Mesendoderm (in vitro differentiated cells): Measurements from ENCODE around the gene PODXL.

Source experiments
- DNase-seq: peaks from one replicate; pipeline ENCODE4 v3.0.0; 2013
- H2AK5ac ChIP-seq: 2 replicates; pipeline ENCODE4 v1.6.1; 2013; ENCODE audit warnings: low read length, inconsistent platforms
- H2BK120ac ChIP-seq: 2 replicates; pipeline ENCODE4 v1.6.1; 2013; ENCODE audit warnings: low read depth, mild to moderate bottlenecking, low read length, moderate library complexity, mixed read lengths
- H2BK15ac ChIP-seq: replicated peaks from 2 replicates; pipeline ENCODE4 v1.6.1; 2013; ENCODE audit warnings: low read depth, mild to moderate bottlenecking, moderate library complexity
- H2BK5ac ChIP-seq: 2 replicates; pipeline ENCODE4 v1.6.1; 2013; ENCODE audit warnings: low read length, inconsistent platforms
- H3K18ac ChIP-seq: 2 replicates; pipeline ENCODE4 v1.6.1; 2013; ENCODE audit warnings: mild to moderate bottlenecking, low read length, mixed read lengths
- H3K23ac ChIP-seq: one replicate; pipeline ENCODE4 v1.6.1; 2013; ENCODE audit warnings: low read length
- H3K27ac ChIP-seq: 2 replicates; pipeline ENCODE4 v1.5.1; 2013; ENCODE audit warnings: low read depth, mild to moderate bottlenecking, inconsistent platforms, low read length, moderate library complexity
- H3K27me3 ChIP-seq: 2 replicates; pipeline ENCODE4 v1.6.1; 2013; ENCODE audit warnings: low read length, control low read depth, mild to moderate bottlenecking, inconsistent platforms; ENCODE audit not compliant: insufficient read depth, poor library complexity
- H3K36me3 ChIP-seq: 2 replicates; pipeline ENCODE4 v1.6.1; 2013; ENCODE audit warnings: low read length, inconsistent platforms; ENCODE audit not compliant: control insufficient read depth, insufficient read depth
- H3K4ac ChIP-seq: one replicate; pipeline ENCODE4 v1.6.1; 2013; ENCODE audit warnings: low read depth, mild to moderate bottlenecking, low read length, moderate library complexity
- H3K4me1 ChIP-seq: 2 replicates; pipeline ENCODE4 v1.6.1; 2013; ENCODE audit warnings: low read depth, low read length, inconsistent platforms; ENCODE audit not compliant: control insufficient read depth
- H3K4me2 ChIP-seq: 2 replicates; pipeline ENCODE4 v1.6.1; 2013; ENCODE audit warnings: low read length
- H3K4me3 ChIP-seq: 2 replicates; pipeline ENCODE4 v1.5.1; 2013; ENCODE audit warnings: mild to moderate bottlenecking, low read length
- H3K56ac ChIP-seq: one replicate; pipeline ENCODE4 v1.6.1; 2013; ENCODE audit warnings: low read length
- H3K79me1 ChIP-seq: 2 replicates; pipeline ENCODE4 v1.6.1; 2013; ENCODE audit warnings: low read length, inconsistent platforms
- H3K79me2 ChIP-seq: 2 replicates; pipeline ENCODE4 v1.6.1; 2013; ENCODE audit warnings: mild to moderate bottlenecking, low read length; ENCODE audit not compliant: control insufficient read depth, insufficient read depth
- H3K9ac ChIP-seq: 2 replicates; pipeline ENCODE4 v1.6.1; 2013; ENCODE audit warnings: low read length, inconsistent platforms
- H4K5ac ChIP-seq: one replicate; pipeline ENCODE4 v1.6.1; 2013; ENCODE audit warnings: low read length
- H4K8ac ChIP-seq: one replicate; pipeline ENCODE4 v1.6.1; 2013; ENCODE audit warnings: low read depth, mild to moderate bottlenecking, control low read depth, low read length, moderate library complexity
- WGBS: extraction: QIAGEN DNeasy Blood & Tissue Kit; methylation state at CpG from one replicate; pipeline ENCODE4 v1.1.7; 2013; ENCODE audit warnings: low lambda C conversion rate, missing lambda C conversion rate; ENCODE audit not compliant: insufficient coverage; ENCODE audit errors: extremely low coverage; 5-methylcytosine and 5-hydroxymethylcytosine counted together

Gene PODXL

DNA sequence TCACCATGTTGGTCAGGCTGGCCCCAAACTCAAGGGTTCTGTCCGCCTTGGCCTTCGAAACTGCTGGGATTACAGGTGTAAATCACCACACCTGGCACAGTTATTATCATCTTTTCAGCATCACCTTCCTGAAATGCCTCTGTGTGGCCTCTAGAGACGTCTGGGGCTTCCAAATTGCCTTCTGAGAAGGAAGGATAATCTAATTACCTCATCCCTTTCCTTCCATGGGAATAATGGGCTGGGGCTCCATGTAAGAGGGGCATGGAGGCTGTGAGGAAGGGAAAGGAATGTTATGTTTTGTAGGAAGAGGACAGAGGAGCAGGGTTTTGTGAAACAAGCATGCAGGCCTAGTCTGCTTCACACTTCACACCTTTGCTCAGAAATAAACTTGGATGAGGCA is 22.2 kb upstream of the PODXL start:
- Histone ChIP-seq H3K27ac (no peak overlapping the region), H3K4me3 (no peak overlapping the region), H3K4me2 (no peak overlapping the region), H3K9ac (no peak overlapping the region), H3K27me3 (no peaks in the 10 kb centered on the region), H2AK5ac (no peak overlapping the region), H3K23ac (no peak overlapping the region), H4K5ac (no peak overlapping the region), H2BK5ac (no peak overlapping the region), H3K4ac (no peak overlapping the region), H4K8ac (no peak overlapping the region), H3K36me3 (no peaks in the 10 kb centered on the region), H3K79me1 (no peaks in the 10 kb centered on the region), H3K18ac (no peak overlapping the region), H3K4me1 (no peaks in the 10 kb centered on the region), H2BK120ac (no peak overlapping the region), H2BK15ac (no peak overlapping the region), H3K79me2 (no peaks in the 10 kb centered on the region), H3K56ac (no peak overlapping the region)
- DNase-seq, result peak; percentile 66
- WGBS, result no CpG with 5 or more reads among the region's 3 CpGs

DNA sequence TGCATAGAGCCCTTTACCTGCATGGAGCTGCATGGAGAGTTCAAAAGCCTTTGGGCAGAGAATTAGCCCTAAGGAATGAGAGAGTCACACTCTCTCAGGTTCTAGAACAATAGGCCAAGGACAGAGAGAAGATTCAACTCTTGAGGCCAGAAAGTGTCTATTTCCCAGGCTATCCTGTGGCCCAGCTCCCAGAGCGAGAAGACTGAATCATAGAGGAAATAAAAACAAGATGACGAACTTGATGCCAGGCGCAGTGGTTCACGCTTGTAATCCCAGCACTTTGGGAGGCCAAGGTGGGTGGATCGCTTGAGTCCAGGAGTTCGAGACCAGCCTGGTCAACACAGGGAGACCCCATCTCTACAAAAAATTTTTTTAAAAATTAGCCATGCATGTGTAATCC is 18.3 kb upstream of the PODXL start:
- Histone ChIP-seq H3K36me3 (no peaks in the 10 kb centered on the region), H2BK120ac (no peak overlapping the region)
- DNase-seq, result no peak

DNA sequence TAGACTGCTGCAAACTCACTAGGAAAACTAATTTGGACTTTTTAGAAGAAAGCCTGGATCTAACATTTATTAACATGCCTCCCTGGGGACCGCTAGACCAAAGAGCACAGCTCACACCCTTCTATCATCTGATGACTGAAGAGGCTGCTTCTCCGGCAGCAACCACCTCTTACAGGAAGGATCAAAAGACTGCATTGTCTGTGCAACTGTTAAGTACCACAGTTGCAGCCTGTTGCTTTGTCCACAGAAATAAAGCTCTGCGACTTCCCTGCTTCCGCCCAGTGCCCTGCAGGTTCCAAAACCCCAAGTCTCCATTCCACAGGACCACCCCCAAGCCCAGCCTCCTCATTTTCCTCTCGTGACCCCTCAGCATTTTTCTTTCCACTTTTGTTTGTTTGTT is 14.0 kb upstream of the PODXL start:
- no CpG with 5 or more reads among the region's 5 CpGs for WGBS
- Histone ChIP-seq H3K4me2 (no peak overlapping the region), H3K4ac (no peak overlapping the region), H3K18ac (no peak overlapping the region), H2BK120ac (no peak overlapping the region), H3K79me1 (no peaks in the 10 kb centered on the region), H3K9ac (no peak overlapping the region), H2BK5ac (no peak overlapping the region), H3K4me1 (no peaks in the 10 kb centered on the region), H4K8ac (no peak overlapping the region), H3K79me2 (no peaks in the 10 kb centered on the region), H3K4me3 (no peak overlapping the region), H3K27ac (no peak overlapping the region), H4K5ac (no peak overlapping the region), H3K56ac (no peak overlapping the region), H3K36me3 (no peaks in the 10 kb centered on the region), H2AK5ac (no peak overlapping the region), H2BK15ac (no peak overlapping the region), H3K23ac (no peak overlapping the region), H3K27me3 (no peaks in the 10 kb centered on the region)
- DNase-seq, result no peak

More for the DNA sequence above, 18.3 kb upstream of the PODXL start:
- Histone ChIP-seq H3K4me2 (no peak overlapping the region), H4K8ac (no peak overlapping the region), H3K56ac (no peak overlapping the region), H3K4me1 (no peaks in the 10 kb centered on the region), H3K4ac (no peak overlapping the region), H4K5ac (no peak overlapping the region), H3K79me2 (no peaks in the 10 kb centered on the region), H2AK5ac (no peak overlapping the region), H2BK5ac (no peak overlapping the region), H3K23ac (no peak overlapping the region), H3K27ac (no peak overlapping the region), H2BK15ac (no peak overlapping the region), H3K27me3 (no peaks in the 10 kb centered on the region), H3K9ac (no peak overlapping the region), H3K4me3 (no peak overlapping the region), H3K79me1 (no peaks in the 10 kb centered on the region), H3K18ac (peak overlapping the region; percentile 6)
- no CpG with 5 or more reads among the region's 6 CpGs for WGBS

DNA sequence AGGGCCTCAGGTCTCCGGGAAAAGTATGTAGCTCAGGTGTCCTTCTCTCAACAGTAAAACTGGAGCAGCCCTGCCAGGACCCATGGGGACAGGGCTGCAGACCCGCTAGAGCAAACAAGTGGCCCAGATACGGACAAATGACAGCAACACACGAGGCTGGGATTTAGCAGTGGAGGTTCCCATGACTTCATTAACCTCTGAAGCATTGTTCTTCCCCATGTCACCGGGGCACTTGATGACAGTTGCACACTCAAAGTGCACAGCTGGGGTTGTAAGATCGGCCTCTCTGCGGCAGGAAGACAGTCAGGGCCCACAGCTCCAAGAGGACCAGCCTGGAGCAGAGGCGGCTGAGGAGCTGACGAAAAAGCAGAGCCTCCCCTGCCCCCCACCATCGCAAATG is 12.5 kb upstream of the PODXL start:
- H3K56ac ChIP-seq, result peak overlapping the region; percentile 25

DNA sequence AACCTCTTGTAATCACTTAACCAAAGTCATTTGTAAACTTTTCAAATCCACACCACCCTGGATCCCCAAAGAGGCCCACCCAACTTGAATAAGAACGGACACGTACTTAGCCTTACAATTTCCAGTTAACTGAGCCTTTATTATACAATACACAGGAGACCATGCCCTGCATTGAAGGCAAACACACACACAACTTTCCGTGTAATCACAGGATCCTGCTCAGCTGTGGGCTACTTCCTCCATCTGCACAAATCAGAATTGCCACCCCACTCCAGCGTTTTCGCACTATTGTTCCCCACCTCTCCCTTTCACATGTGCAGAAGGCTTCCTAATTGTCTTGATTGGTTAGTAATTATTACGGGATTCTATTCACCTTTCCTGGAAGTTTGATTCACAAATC is 12.1 kb upstream of the PODXL start:
- no peak overlapping the region for H3K23ac ChIP-seq
- H4K5ac ChIP-seq, result no peak overlapping the region
- H3K36me3 ChIP-seq, result no peaks in the 10 kb centered on the region
- H3K27ac ChIP-seq, result no peak overlapping the region
- H2AK5ac ChIP-seq, result no peak overlapping the region
- no peak overlapping the region for H3K9ac ChIP-seq
- H3K4ac ChIP-seq, result no peak overlapping the region
- H3K4me1 ChIP-seq, result no peaks in the 10 kb centered on the region
- no peak overlapping the region for H3K4me2 ChIP-seq
- no CpG with 5 or more reads among the region's 6 CpGs for WGBS
- no peak overlapping the region for H2BK5ac ChIP-seq
- no peak overlapping the region for H3K18ac ChIP-seq
- H3K4me3 ChIP-seq, result no peak overlapping the region
- H2BK120ac ChIP-seq, result no peak overlapping the region
- H3K79me2 ChIP-seq, result no peaks in the 10 kb centered on the region
- H4K8ac ChIP-seq, result no peak overlapping the region
- H3K79me1 ChIP-seq, result no peaks in the 10 kb centered on the region
- peak overlapping the region; percentile 30 for H3K56ac ChIP-seq
- no peak overlapping the region for H2BK15ac ChIP-seq
- DNase-seq, result no peak
- no peaks in the 10 kb centered on the region for H3K27me3 ChIP-seq

More for the DNA sequence above, 12.5 kb upstream of the PODXL start:
- H3K27ac ChIP-seq, result no peak overlapping the region
- no peak overlapping the region for H3K4ac ChIP-seq
- no peak overlapping the region for H2BK5ac ChIP-seq
- H3K4me2 ChIP-seq, result no peak overlapping the region
- H2BK120ac ChIP-seq, result no peak overlapping the region
- H3K79me1 ChIP-seq, result no peaks in the 10 kb centered on the region
- H3K4me1 ChIP-seq, result no peaks in the 10 kb centered on the region
- WGBS, result no CpG with 5 or more reads among the region's 10 CpGs
- H4K5ac ChIP-seq, result no peak overlapping the region
- no peak overlapping the region for H2BK15ac ChIP-seq
- H3K79me2 ChIP-seq, result no peaks in the 10 kb centered on the region
- no peak overlapping the region for H3K4me3 ChIP-seq
- no peak overlapping the region for H4K8ac ChIP-seq
- no peak overlapping the region for H3K23ac ChIP-seq
- DNase-seq, result no peak
- no peak overlapping the region for H2AK5ac ChIP-seq
- no peaks in the 10 kb centered on the region for H3K36me3 ChIP-seq
- no peaks in the 10 kb centered on the region for H3K27me3 ChIP-seq
- H3K18ac ChIP-seq, result no peak overlapping the region
- no peak overlapping the region for H3K9ac ChIP-seq

DNA sequence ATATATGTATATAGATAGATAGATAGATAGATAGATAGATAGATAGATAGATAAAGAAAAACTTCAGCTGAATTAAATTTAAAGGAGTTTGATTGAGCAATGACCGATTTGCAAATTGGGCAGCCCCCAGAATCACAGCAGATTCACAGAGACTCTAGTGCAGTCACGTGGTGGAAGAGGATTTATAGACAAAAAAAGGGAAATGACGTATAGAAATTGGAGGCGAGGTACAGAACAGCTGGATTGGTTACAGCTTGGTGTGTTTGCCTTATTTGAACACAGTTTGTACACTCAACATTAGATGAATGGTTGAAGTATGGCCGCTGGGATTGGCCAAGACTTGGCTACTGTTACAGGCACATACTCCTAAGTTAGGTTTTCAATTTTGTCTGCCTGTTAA is 8.2 kb upstream of the PODXL start:
- H3K9ac ChIP-seq, result no peak overlapping the region
- no peak overlapping the region for H4K8ac ChIP-seq
- H3K79me2 ChIP-seq, result no peaks in the 10 kb centered on the region
- H2BK15ac ChIP-seq, result no peak overlapping the region
- H2BK5ac ChIP-seq, result no peak overlapping the region
- H3K56ac ChIP-seq, result no peak overlapping the region
- no peaks in the 10 kb centered on the region for H3K27me3 ChIP-seq
- no peaks in the 10 kb centered on the region for H3K79me1 ChIP-seq
- no peak overlapping the region for H3K23ac ChIP-seq
- DNase-seq, result no peak
- H3K4me3 ChIP-seq, result no peak overlapping the region
- H2BK120ac ChIP-seq, result no peak overlapping the region
- no peaks in the 10 kb centered on the region for H3K36me3 ChIP-seq
- no peak overlapping the region for H3K27ac ChIP-seq
- no CpG with 5 or more reads among the region's 5 CpGs for WGBS
- H3K4ac ChIP-seq, result no peak overlapping the region
- no peak overlapping the region for H2AK5ac ChIP-seq
- no peaks in the 10 kb centered on the region for H3K4me1 ChIP-seq
- H3K4me2 ChIP-seq, result no peak overlapping the region
- no peak overlapping the region for H4K5ac ChIP-seq
- H3K18ac ChIP-seq, result no peak overlapping the region
